HG03095 (cell line): ENCODE measurements around the gene KRTAP4-8.
"Not testable (repeated sequence)": the region's sequence is repeated elsewhere in the genome, so short reads cannot be mapped to it uniquely, and the experiment has no call there.

Experiments
- ATAC-seq: cut with Tn5 transposase; IDR thresholded peaks from one replicate; pipeline ENCODE4 v1.9.1; 2021; ENCODE audit warnings: moderate library complexity; ENCODE audit not compliant: unreplicated experiment

The KRTAP4-8 gene

GRCh38 chr17:41108728-41109386, 10.9 kb upstream of the KRTAP4-8 start:
- ATAC-seq, result not testable (repeated sequence)

GRCh38 chr17:41107941-41108450, 10.1 kb upstream of the KRTAP4-8 start:
- ATAC-seq, result no peak

DNA sequence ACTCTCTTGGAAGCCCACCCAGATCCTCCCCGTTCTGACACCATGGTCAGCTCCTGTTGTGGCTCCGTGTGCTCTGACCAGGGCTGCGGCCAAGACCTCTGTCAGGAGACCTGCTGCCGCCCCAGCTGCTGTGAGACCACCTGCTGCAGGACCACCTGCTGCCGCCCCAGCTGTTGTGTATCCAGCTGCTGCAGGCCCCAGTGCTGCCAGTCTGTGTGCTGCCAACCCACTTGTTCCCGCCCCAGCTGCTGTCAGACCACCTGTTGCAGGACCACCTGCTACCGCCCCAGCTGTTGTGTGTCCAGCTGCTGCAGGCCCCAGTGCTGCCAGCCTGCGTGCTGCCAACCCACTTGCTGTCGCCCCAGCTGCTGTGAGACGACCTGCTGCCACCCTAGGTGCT, 7.4 kb upstream of the KRTAP4-8 start, which contains the start of gene KRTAP4-9:
Gene KRTAP4-9 (plus strand): TSS at position 43 of the 400 bp plus-strand sequence. CDS start 0 bp downstream, at position 43.
- not testable (repeated sequence) for ATAC-seq

- not testable (repeated sequence) for ATAC-seq
Measured at GRCh38 chr17:41104386-41105038, 6.6 kb upstream of the KRTAP4-8 start.

GRCh38 chr17:41103896-41104295, 6.0 kb upstream of the KRTAP4-8 start:
- no peak for ATAC-seq

GRCh38 chr17:41101586-41102259, 3.8 kb upstream of the KRTAP4-8 start, which contains the start of gene KRTAP4-16:
TSS of gene KRTAP4-16 (minus strand) at chr17:41102209. CDS start at chr17:41102209, 0 bp downstream.
- ATAC-seq, result no peak

DNA sequence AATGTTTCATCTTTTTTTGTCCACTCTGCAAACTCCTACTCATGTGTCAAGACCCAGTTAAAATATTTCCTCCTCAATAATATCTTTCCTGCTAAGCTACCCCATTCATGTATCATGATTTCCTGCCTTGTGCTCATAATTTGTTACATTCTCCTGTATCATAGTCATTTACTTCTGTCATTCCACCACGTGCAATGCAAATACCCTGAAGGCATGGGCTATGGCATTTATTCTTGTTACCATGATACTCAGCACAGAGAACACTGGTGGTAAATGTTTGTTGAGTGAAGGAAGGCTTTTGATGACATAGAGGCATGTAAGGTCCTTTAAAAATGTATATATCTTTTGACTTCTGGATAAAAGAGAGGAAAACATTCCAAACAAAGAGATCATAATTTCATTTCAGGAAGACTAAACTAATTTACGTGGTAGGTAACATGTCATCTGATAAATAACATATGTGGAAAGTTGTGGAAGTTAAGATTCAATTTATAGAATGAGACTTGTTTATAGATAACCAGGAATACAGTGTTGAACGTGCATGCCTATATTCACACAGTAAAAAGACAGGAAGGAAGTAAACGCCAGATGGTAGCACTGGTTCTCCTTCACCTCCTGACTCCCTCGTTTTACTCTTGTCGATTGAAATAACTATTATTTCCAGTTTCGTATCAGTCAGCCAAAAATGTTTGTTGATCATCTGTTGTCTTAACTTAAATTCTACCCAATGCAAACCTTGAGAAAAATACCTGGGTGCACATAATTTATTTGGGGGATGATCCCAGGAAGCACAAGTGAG, 1.9 kb upstream of the KRTAP4-8 start:
- not testable (repeated sequence) for ATAC-seq

GRCh38 chr17:41098481-41098880, 539 bp upstream of the KRTAP4-8 start:
- ATAC-seq, result no peak

GRCh38 chr17:41096055-41096454, 1.9 kb downstream of the KRTAP4-8 start:
- ATAC-seq, result no peak

DNA sequence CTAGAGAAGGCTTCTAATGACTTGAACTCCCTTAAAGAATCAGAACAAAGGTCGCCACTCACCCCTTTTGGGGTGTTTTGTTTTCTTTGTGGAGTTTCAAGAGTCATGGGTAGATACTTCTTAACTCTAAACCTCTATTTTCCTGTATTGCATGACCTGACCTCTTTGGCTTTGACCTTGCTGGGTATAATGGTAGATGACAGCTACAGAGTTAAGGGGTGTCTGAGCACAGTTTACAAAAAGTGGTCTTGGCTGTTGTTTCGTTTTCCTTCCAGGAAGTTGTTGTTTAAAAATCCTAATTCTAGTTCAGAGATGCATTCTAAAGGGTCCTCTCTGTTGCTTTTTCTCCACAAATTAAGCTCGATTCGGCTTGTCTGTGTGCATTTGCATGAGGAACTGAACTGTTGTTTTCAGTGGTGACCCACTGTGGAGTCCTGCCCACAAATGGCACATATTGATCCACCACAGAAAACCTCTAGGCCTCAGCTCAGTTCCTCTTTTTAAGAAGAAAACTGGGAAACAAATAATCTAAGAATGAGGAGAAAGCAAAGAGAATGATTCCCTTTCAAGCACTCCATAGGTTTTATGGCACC, 9.1 kb downstream of the KRTAP4-8 start:
- not testable (repeated sequence) for ATAC-seq

DNA sequence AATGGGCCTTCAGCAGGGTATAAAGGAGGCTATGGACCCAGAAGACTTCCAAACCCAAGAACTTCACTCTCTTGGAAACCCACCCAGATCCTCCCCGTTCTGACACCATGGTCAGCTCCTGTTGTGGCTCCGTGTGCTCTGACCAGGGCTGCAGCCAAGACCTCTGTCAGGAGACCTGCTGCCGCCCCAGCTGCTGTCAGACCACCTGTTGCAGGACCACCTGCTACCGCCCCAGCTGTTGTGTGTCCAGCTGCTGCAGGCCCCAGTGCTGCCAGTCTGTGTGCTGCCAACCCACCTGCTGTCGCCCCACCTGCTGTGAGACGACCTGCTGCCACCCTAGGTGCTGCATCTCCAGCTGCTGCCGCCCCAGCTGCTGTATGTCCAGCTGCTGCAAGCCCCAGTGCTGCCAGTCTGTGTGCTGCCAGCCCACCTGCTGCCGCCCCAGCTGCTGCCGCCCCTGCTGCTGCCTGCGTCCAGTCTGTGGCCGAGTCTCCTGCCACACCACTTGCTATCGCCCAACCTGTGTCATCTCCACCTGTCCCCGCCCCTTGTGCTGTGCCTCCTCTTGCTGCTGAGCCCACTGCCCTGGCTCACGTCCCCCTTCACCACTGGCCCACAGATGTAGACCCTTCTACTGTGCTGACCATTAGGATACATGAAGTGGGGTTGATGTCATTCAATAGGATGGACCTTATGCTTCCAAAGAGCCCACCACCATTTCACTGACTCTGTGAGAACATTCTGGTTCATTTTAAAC, 13.7 kb downstream of the KRTAP4-8 start, which contains the start of gene KRTAP4-7:
Gene KRTAP4-7 (plus strand): TSS at position 51 of the 757 bp plus-strand sequence. CDS start 57 bp downstream, at position 108.
- ATAC-seq, result not testable (repeated sequence)

DNA sequence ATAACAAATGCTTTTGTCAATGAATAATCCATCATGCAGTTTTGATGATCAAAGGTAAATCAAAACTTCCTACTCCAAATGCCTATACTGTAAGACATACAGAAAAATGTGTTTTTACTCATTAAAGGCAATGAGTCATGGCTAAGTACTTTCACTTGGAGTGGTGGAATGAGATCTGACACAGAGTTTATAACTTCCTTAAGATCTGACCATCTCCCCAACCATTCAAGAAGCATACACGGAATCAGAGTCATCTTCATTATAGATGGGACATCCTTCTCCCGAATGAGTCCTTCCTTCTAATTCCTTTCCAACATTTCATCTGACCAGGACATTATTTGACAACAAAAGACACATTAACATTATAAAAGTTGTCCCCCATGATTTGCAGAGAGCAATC, 14.5 kb downstream of the KRTAP4-8 start:
- not testable (repeated sequence) for ATAC-seq

DNA sequence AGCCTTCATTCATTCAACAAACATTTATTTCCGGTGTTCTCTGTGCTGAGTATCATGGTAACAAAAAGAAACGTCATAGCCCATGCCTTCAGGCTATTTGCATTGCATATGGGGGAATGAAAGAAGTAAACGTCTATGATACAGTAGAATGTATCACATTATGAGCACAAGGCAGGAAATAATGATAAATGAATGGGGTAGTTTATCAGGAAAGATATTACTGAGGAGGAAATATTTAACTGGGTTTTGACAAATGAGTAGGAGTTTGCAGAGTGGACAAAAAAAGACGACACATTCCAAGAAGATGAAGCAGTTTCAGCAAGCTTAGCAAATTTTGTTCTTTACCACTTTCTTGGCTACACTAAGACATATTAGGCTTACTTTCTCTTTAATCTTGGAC, 15.3 kb downstream of the KRTAP4-8 start:
- no peak for ATAC-seq

- ATAC-seq, result no peak
Measured at GRCh38 chr17:41076788-41077187, 21.2 kb downstream of the KRTAP4-8 start.

DNA sequence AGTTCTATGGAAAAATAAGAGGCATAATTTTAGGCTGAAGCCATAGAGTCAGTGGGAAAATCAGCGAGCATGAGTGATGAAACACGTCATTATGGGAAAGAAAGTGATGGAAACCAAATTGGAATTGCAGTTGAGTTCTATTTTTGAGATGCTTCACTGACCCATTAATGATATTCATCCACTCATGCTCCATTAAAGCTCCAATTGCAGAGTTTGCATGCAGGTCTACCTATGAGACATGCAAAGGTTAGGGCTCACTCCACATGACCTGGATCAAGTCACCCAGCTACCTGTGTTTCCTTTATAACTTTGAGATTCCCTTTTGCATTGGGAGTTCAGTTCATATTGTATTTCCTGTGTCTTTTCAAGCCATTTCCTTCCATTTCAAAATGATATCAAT, 24.3 kb downstream of the KRTAP4-8 start:
- ATAC-seq, result no peak

DNA sequence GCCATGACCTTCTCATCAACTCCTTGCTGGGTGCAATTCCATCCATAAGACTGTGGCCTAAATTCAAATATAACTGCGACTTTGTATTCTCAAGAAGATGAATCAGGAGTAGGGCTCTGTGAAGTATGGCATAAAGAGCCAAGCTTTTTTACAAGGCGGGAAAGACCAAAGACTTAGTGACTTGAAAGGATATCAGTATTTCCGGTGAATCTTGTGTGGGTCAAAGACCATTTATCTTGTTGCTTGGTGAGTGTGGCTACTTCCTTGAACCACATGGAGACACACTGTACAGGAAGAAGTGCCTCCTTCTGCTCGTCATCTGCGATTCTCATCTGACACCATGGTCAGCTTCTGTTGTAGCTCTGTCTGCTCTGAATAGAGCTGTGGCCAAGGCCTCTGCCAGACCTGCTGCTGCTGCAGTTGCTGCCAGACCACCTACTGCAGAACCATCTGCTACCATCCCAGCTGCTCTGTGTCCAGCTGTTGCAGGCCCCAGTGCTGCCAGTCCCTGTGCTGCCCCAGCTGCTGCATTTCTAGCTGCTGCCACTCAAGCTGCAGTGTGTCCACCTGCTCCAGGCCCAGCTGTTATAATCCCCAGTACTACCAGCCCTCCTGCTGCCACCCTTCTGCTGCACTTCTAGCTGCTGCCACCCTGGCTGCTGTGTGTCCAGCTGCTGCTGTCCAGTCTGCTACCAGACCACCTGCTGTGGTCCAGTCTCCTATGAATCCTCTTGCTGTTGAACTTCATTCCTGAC, 26.2 kb downstream of the KRTAP4-8 start:
- ATAC-seq, result no peak

- no peak for ATAC-seq
Measured at GRCh38 chr17:41069031-41069430, 28.9 kb downstream of the KRTAP4-8 start.

- no peak for ATAC-seq
Measured at GRCh38 chr17:41067281-41067680, 30.7 kb downstream of the KRTAP4-8 start.
